GOT3 (cell line): Measurements from ENCODE around the gene OR2B2.

ENCODE experiments used
- DNase-seq: peaks from one replicate; lab custom pipeline; 2025; ENCODE audit warnings: mixed read lengths; lab: John Stamatoyannopoulos, UW

OR2B2 gene

DNA sequence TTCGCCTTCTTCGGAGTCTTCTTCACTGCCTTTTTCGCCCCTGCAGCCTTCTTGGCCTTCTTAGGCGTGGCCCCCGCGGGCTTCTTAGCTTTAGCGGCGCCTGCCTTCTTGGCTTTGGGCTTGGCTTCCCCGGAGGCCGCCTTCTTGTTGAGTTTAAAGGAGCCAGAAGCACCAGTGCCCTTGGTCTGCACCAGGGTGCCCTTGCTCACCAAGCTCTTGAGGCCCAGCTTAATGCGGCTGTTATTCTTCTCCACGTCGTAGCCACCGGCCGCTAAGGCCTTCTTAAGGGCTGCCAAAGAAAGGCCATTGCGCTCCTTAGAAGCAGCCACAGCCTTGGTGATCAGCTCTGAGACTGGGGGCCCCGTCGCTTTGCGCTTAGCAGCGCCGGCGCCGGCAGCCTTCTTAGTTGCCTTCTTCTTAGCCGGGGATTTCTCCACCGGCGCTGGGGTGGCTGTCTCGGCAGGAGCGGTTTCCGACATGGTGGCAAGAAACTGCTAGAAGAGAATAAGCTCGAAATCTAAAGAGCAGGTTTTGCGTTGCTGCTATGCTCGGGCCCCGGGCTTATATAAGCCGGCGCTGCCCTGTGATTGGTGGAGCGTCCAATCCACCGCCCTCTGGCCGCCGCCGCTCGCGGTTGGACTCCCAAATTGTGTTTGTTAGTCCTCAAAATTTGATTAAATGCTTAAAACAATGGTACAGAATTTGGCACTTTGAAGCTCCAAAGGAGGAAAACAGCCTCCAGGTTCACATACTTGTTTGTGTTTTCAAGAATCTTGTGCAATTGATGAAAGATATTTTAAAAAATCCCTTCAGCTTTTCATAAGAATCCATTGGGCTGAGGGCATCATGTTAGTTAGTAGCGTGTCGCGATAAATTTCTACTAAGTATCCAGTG is 44.9 kb downstream of the OR2B2 start:
- peak; percentile 54 for DNase-seq

DNA sequence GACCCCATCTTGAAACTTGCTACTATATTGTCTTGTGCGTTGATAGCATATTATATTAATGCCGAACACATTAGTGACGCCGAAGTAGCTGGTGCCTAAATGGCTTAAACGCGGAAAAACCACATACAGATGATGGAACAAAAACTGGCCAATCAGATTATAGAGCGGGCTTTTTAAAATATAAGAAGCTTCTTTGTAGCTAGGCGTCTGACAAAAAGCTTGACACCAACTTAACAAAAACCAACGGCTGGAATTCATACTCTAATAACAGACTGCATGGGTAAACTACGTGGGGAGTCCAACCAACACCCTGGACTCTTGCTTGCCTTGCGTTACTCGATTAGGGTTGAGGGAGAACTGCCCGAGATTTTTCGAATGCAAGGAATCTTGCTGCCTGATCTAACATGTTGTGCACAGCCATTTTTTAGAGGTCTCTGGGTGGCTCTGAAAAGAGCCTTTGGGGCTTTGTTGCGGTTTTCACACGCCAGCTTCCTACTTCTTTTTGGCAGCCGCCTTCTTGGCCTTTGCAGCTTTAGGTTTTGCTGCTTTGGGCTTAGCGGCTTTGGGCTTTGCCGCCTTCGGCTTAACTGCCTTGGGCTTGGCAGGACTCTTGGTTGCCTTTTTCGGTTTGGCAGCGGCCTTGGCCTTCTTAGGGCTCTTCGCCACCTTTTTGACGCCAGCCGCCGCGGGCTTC is 45.7 kb downstream of the OR2B2 start:
- DNase-seq, result no peak

DNA sequence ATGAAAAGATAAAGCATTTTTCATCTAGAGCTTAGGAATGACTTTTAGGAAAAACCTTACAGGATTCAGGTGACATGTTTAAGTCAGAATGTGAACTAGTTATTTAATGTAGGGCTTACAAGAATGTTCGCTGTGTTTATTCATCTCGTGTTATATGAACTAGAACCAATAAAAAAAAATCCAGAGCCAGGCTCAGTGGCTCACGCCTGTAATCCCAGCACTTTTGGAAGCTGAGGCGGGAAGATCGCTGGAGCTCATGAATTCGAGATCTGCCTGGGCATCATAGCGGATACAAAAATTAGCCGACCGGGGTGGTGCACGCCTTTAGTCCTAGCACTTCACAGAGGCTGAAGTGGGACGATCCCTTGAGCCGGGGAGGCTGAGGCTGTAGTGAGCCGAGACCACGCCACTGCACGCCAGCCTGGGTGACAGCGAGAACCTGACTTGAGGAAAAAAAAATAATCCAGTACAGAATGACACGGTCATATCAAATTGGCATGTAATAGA is 46.3 kb downstream of the OR2B2 start:
- DNase-seq, result no peak

DNA sequence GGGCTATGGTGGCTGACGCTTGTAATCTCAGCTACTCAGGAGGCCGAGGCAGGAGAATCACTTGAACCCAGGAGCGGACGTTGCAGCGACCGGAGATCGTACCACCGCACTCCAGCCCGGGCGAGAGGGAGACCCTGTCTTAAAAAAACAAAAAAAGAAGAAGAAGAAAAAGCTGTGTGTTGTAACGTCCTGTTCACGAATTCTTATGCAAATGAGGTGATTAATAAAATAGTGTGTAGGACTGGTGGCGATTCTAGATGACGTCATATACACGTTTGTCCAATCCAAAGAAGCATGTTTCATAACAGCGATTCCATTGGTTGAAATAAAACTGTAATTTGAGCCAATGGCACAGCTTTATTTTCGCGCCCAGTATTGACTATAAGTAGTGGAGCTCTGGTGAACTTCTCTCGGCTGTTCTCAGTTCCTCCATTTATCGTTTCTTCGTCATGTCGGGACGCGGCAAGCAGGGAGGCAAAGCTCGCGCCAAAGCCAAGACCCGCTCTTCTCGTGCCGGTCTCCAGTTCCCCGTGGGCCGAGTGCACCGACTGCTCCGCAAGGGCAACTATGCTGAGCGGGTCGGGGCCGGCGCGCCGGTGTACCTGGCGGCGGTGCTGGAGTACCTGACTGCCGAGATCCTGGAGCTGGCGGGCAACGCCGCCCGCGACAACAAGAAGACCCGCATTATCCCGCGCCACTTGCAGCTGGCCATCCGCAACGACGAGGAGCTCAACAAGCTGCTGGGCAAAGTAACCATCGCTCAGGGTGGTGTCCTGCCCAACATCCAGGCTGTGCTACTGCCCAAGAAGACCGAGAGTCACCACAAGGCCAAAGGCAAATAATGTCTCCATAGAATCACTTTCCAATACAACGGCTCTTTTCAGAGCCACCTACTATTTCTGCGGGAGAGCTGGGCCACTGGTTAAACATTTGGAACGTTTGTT is 47.0 kb downstream of the OR2B2 start:
- peak; percentile 39 for DNase-seq

DNA sequence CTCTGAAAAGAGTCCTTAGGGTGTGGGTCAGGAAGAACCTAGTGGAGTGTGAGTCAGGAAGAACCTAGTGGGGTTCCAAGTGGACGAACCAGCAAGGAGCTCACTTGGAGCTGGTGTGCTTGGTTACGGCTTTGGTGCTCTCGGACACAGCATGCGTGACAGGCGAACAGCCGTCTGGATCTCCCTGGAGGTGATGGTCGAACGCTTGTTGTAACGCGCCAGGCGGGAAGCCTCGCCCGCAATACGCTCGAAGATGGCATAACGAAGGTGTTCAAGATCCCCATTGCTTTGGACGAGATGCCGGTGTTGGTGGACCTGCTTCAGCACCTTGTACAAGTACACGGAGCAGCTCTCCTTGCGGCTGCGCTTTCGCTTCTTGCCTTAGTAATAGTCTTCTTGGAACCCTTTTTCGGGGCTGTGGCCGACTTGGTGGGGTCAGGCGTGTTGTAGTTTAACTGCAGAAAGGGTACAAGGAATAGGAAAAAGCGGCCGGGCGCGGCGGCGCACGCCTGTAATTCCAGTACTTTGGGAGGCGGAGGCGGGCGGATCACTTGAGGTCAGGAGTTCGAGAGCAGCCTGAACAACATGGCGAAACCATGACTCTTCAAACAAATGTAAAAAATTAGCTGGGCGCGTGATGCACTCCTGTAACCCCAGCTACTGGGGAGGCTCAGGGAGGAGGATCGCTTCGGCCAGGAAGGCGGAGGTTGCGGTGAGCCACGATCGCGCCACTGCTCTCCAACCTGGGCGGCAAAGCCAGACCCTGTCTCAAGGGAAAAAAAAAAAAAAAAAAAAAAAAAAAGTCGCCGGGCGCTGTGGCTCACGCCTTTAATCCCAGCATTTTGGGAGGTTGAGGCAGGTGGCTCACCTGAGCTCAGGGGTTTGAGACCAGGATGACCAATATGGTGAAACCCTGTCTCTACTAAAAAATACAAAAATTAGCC is 48.0 kb downstream of the OR2B2 start:
- no peak for DNase-seq

DNA sequence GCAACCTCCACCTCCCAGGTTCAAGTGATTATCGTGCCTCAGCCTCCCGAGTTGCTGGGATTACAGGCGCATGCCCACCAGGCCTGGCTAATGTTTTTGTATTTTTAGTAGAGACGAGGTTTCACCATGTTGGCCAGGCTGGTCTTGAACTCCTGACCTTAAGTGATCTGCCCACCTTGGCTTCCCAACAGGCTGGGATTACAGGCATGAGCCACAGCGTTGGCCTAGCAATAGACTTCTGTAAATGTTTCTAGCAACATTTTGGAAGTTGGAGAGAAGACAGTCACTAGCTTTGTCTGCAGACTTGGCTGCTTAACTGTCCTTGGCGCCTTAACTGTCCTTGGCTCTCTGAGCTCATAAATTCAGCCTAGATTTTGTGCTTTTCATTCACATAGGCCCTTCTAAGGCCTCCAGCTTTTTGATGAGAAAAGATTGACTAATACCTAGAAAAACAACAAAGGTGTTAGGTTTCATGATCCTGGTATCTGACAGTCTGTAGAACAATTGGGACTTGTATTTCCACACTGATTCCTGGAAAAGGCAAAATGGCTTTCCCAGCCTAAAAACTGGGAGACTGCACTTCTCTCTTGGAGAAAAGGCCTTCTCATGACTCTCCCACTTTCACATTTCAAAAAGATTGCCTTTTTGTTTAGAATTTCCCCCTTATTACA is 49.7 kb downstream of the OR2B2 start:
- DNase-seq, result no peak

DNA sequence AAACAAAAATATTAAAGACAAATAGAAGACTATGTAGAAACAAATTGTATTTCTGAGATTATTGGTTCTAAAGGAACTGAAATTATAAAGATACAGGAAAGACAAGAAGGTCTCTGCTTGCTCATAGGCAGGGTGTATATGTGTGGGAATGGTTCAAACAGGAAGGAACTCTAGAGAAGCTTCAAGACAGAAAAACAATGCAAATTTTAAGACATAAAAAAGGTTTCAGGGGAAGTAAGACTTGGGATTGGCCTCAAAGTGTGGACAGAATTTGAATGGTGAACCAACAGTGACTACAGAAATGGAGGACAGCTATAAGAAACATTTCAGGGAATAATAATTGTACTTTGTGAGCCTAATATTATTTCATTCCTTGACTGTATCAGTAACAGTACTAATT is 50.3 kb downstream of the OR2B2 start:
- no peak for DNase-seq

DNA sequence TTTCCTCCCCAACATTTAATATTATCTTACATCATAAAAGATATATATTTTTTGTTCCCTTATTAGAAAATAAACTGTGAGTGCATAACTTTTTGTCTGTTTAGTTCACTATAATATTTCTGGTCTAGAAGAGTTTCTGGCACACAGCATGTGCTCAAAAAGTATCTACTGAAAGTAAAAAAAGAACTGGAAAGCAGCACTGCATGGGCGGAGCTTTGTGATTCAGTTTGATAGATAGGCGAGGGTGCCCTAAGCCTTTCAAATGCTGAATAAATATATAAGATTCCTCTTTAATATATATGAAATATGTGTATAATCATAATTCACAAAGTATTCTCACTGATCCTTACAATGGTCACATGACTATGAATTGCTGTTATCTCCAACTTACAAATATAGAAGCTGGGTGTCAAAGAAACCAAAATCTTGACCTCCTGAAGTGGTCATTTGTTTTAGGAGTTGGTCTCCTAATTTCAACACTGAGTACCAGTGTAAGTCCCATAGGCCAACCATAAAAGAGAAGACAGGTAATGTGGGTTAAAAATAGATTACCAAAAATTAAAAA is 50.8 kb downstream of the OR2B2 start:
- no peak for DNase-seq
